Right forelimb (tissue), 1 donor: Measurements from ENCODE around the gene MAPKAPK2.

Experiments
- DNase-seq: peaks from one replicate; pipeline ENCODE4 v3.0.0-alpha.2; 2018

MAPKAPK2 gene

GRCh38 chr1:206661161-206661820, 23.4 kb upstream of the MAPKAPK2 start:
- DNase-seq = no peak

- DNase-seq = no peak
These were observed 22.2 kb upstream of the MAPKAPK2 start for GRCh38 chr1:206662396-206663092.

GRCh38 chr1:206663362-206663761, 21.3 kb upstream of the MAPKAPK2 start:
- DNase-seq = no peak

- peak; percentile 84 for DNase-seq
These were observed 20.7 kb upstream of the MAPKAPK2 start for GRCh38 chr1:206663832-206664652.

GRCh38 chr1:206664740-206665139, 20.0 kb upstream of the MAPKAPK2 start:
- DNase-seq = no peak

GRCh38 chr1:206666031-206666561, 18.6 kb upstream of the MAPKAPK2 start:
- no peak for DNase-seq

GRCh38 chr1:206666954-206667665, 17.6 kb upstream of the MAPKAPK2 start:
- DNase-seq = no peak

- no peak for DNase-seq
These were observed 16.4 kb upstream of the MAPKAPK2 start for GRCh38 chr1:206668351-206668750.

GRCh38 chr1:206668874-206669410, 15.8 kb upstream of the MAPKAPK2 start:
- no peak for DNase-seq

GRCh38 chr1:206672011-206672688, 12.6 kb upstream of the MAPKAPK2 start:
- DNase-seq = no peak

- DNase-seq = peak; percentile 50
These were observed 11.6 kb upstream of the MAPKAPK2 start for GRCh38 chr1:206672844-206673758.

GRCh38 chr1:206674236-206674635, 10.5 kb upstream of the MAPKAPK2 start:
- DNase-seq = no peak

- DNase-seq = peak; percentile 57
These were observed 9.9 kb upstream of the MAPKAPK2 start for GRCh38 chr1:206674745-206675175.

- no peak for DNase-seq
These were observed 8.2 kb upstream of the MAPKAPK2 start for GRCh38 chr1:206676499-206676898.

GRCh38 chr1:206678490-206678889, 6.2 kb upstream of the MAPKAPK2 start:
- no peak for DNase-seq

- no peak for DNase-seq
These were observed 4.9 kb upstream of the MAPKAPK2 start for GRCh38 chr1:206679738-206680211.

- no peak for DNase-seq
These were observed 4.4 kb upstream of the MAPKAPK2 start for GRCh38 chr1:206680279-206680678.

GRCh38 chr1:206681359-206681758, 3.3 kb upstream of the MAPKAPK2 start:
- DNase-seq = no peak

- no peak for DNase-seq
These were observed 2.6 kb upstream of the MAPKAPK2 start for GRCh38 chr1:206682111-206682510.

- DNase-seq = no peak
These were observed 1.4 kb upstream of the MAPKAPK2 start for GRCh38 chr1:206683313-206683712.

GRCh38 chr1:206684003-206684402, 702 bp upstream of the MAPKAPK2 start:
- no peak for DNase-seq
